KG1 (cell line): ENCODE data around the gene SIGLEC1.

ENCODE experiments used
- DNase-seq: peaks from one replicate; lab custom pipeline; 2025; lab: John Stamatoyannopoulos, UW

SIGLEC1 gene

GRCh38 chr20:3679749-3680700 is 32.4 kb downstream of the SIGLEC1 start:
- DNase-seq = no peak

GRCh38 chr20:3678856-3679720 is 33.3 kb downstream of the SIGLEC1 start:
- no peak for DNase-seq

DNA sequence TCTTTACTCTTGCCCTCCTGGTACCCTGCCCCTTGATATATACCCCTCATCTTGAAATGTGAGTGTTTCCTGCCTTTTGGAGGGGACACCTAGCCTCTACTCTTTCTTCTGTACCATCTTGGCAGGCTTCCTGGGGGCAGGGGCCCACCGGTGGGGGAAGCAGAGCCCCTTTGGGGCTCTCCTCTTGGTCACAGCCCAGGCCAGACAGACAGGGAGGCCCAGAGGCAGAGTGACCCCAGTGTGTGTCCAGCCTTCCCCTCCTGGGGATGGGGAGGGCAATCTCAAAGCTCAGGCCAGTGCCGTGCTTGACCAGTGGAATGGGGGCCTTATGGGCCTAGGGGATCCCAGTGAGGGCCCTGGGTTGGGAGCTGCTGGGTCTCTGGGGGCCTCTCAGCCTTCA is 34.2 kb downstream of the SIGLEC1 start:
- DNase-seq = no peak

- no peak for DNase-seq
These were observed 34.7 kb downstream of the SIGLEC1 start for GRCh38 chr20:3677733-3678132.

GRCh38 chr20:3674995-3675900 is 37.2 kb downstream of the SIGLEC1 start:
- no peak for DNase-seq

GRCh38 chr20:3674447-3674846 is 38.0 kb downstream of the SIGLEC1 start:
- DNase-seq = no peak

GRCh38 chr20:3673221-3674070 is 39.0 kb downstream of the SIGLEC1 start:
- DNase-seq = no peak

GRCh38 chr20:3672547-3673171 is 39.7 kb downstream of the SIGLEC1 start:
- DNase-seq = no peak

- no peak for DNase-seq
These were observed 40.3 kb downstream of the SIGLEC1 start for GRCh38 chr20:3671986-3672546.

- DNase-seq = no peak
These were observed 41.5 kb downstream of the SIGLEC1 start for GRCh38 chr20:3670945-3671344.

- no peak for DNase-seq
These were observed 41.9 kb downstream of the SIGLEC1 start for GRCh38 chr20:3670511-3670910.

- no peak for DNase-seq
These were observed 42.6 kb downstream of the SIGLEC1 start for GRCh38 chr20:3669710-3670367.

GRCh38 chr20:3667434-3668037 is 44.9 kb downstream of the SIGLEC1 start:
- DNase-seq = no peak

DNA sequence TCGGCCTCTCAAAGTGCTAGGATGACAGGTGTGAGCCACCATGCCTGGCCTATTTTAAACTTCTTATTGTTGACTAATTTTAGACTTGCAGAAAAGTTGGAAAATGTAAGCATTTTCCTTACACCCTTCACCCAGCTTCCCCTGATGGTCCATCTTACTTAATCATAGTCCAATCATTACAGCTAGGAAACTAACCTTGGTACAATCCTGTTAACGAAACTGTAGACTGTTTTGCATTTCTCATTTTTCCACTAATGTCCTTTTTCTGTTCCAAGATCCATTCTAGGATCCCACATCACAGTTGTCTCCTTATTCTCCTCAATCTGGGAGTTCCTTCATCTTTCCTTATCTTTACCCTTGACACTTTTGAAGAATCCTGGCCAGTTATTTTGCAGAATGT is 48.5 kb downstream of the SIGLEC1 start:
- no peak for DNase-seq

GRCh38 chr20:3663031-3663701 is 49.2 kb downstream of the SIGLEC1 start, which contains the start of gene GFRA4:
Gene GFRA4 (minus strand): TSS chr20:3663399. CDS start chr20:3663399, 0 bp downstream.
- no peak for DNase-seq
